WI38 (cell line): ENCODE results near the gene RAB9A.

Experiments used
- H3K4me3 ChIP-seq: 2 replicates; pipeline ENCODE4 v1.5.1; 2011; ENCODE audit warnings: low read depth, mild to moderate bottlenecking, control low read depth, low read length
- CTCF ChIP-seq: IDR thresholded peaks from 2 replicates; pipeline ENCODE4 v1.5.1; 2012; ENCODE audit warnings: low read depth, mild to moderate bottlenecking, control low read depth, low read length

Gene RAB9A

GRCh38 chrX:13703135-13703534 is 14.2 kb downstream of the RAB9A start:
- no peak overlapping the region for H3K4me3 ChIP-seq
- no peak for TF ChIP-seq CTCF

- no peak for TF ChIP-seq CTCF
- H3K4me3 ChIP-seq: no peak overlapping the region
Observed at GRCh38 chrX:13703589-13703988, 14.7 kb downstream of the RAB9A start.

- no peak overlapping the region for H3K4me3 ChIP-seq
- TF ChIP-seq CTCF: no peak
Observed at GRCh38 chrX:13711141-13711540, 22.2 kb downstream of the RAB9A start.

GRCh38 chrX:13716455-13716854 is 27.5 kb downstream of the RAB9A start:
- no peak overlapping the region for H3K4me3 ChIP-seq
- no peak for TF ChIP-seq CTCF

- no peak for TF ChIP-seq CTCF
- no peak overlapping the region for H3K4me3 ChIP-seq
Observed at GRCh38 chrX:13716905-13717304, 28.0 kb downstream of the RAB9A start.

- no peak for TF ChIP-seq CTCF
- no peak overlapping the region for H3K4me3 ChIP-seq
Observed at GRCh38 chrX:13717700-13718472, 29.0 kb downstream of the RAB9A start.

GRCh38 chrX:13719192-13719856 is 30.4 kb downstream of the RAB9A start:
- no peak for TF ChIP-seq CTCF
- H3K4me3 ChIP-seq: no peak overlapping the region
